BLaER1 (cell line): ENCODE measurements around the gene ALDH1A1.

Source experiments
- H3K27ac ChIP-seq: shearing (Covaris generic); formaldehyde crosslinking; 2 replicates; pipeline ENCODE4 v1.8.1; 2022
- H3K27me3 ChIP-seq: shearing (Covaris generic); formaldehyde crosslinking; 2 replicates; pipeline ENCODE4 v1.8.1; 2022
- H3K36me3 ChIP-seq: shearing (Covaris generic); formaldehyde crosslinking; 2 replicates; pipeline ENCODE4 v1.8.1; 2022
- H3K4me1 ChIP-seq: shearing (Covaris generic); formaldehyde crosslinking; 2 replicates; pipeline ENCODE4 v1.8.1; 2022
- H3K4me2 ChIP-seq: shearing (Covaris generic); formaldehyde crosslinking; 2 replicates; pipeline ENCODE4 v1.8.1; 2022
- H3K4me3 ChIP-seq: shearing (Covaris generic); formaldehyde crosslinking; 2 replicates; pipeline ENCODE4 v1.8.1; 2022
- H3K9ac ChIP-seq: shearing (Covaris generic); formaldehyde crosslinking; 2 replicates; pipeline ENCODE4 v1.8.1; 2022
- H3K9me3 ChIP-seq: shearing (Covaris generic); formaldehyde crosslinking; 2 replicates; pipeline ENCODE4 v1.8.1; 2022
- H4K20me1 ChIP-seq: shearing (Covaris generic); formaldehyde crosslinking; 2 replicates; pipeline ENCODE4 v1.8.1; 2022
- Cebpa-rat ChIP-seq: shearing (Covaris generic); IDR thresholded peaks from 2 replicates; pipeline ENCODE4 v1.8.1; 2022

Gene ALDH1A1

GRCh38 chr9:72858089-72858912 is 94.6 kb downstream of the ALDH1A1 start:
- Histone ChIP-seq H3K36me3 (no peaks in the 10 kb centered on the region), H3K4me2 (no peak overlapping the region), H3K9ac (no peak overlapping the region), H3K4me1 (no peaks in the 10 kb centered on the region), H3K4me3 (no peak overlapping the region), H4K20me1 (no peaks in the 10 kb centered on the region), H3K27me3 (no peaks in the 10 kb centered on the region), H3K9me3 (no peaks in the 10 kb centered on the region), H3K27ac (no peak overlapping the region)
- TF ChIP-seq Cebpa-rat: no peak

- Histone ChIP-seq H3K4me2 (no peak overlapping the region), H3K4me1 (no peaks in the 10 kb centered on the region), H3K4me3 (no peak overlapping the region), H3K27ac (no peak overlapping the region), H4K20me1 (no peaks in the 10 kb centered on the region), H3K27me3 (no peaks in the 10 kb centered on the region), H3K36me3 (no peaks in the 10 kb centered on the region), H3K9ac (no peak overlapping the region), H3K9me3 (no peaks in the 10 kb centered on the region)
- TF ChIP-seq Cebpa-rat: no peak
These were observed 95.2 kb downstream of the ALDH1A1 start for GRCh38 chr9:72857624-72857996.

- Histone ChIP-seq H3K4me2 (no peak overlapping the region), H3K27ac (no peak overlapping the region), H3K9me3 (no peaks in the 10 kb centered on the region)
These were observed 95.8 kb downstream of the ALDH1A1 start for GRCh38 chr9:72856972-72857623.

GRCh38 chr9:72855890-72856523 is 96.8 kb downstream of the ALDH1A1 start:
- H4K20me1 ChIP-seq: no peaks in the 10 kb centered on the region
- H3K27ac ChIP-seq: no peak overlapping the region
- no peak overlapping the region for H3K4me2 ChIP-seq
- no peak overlapping the region for H3K9ac ChIP-seq
- TF ChIP-seq Cebpa-rat: no peak
- H3K4me3 ChIP-seq: no peak overlapping the region
- H3K36me3 ChIP-seq: no peaks in the 10 kb centered on the region
- H3K27me3 ChIP-seq: no peaks in the 10 kb centered on the region
- no peaks in the 10 kb centered on the region for H3K4me1 ChIP-seq
- peaks cover under 1% of the 10 kb centered on the region; the same call in 1 of the 2 replicates for H3K9me3 ChIP-seq

More at GRCh38 chr9:72856972-72857623, 95.8 kb downstream of the ALDH1A1 start:
- Histone ChIP-seq H3K9ac (no peak overlapping the region), H3K4me3 (no peak overlapping the region), H3K4me1 (no peaks in the 10 kb centered on the region), H3K36me3 (no peaks in the 10 kb centered on the region), H3K27me3 (no peaks in the 10 kb centered on the region), H4K20me1 (no peaks in the 10 kb centered on the region)
- TF ChIP-seq Cebpa-rat: no peak

- no peak overlapping the region for H3K27ac ChIP-seq
- H4K20me1 ChIP-seq: no peaks in the 10 kb centered on the region
- no peak overlapping the region for H3K9ac ChIP-seq
- no peak overlapping the region for H3K4me3 ChIP-seq
- no peak overlapping the region for H3K4me2 ChIP-seq
- no peaks in the 10 kb centered on the region for H3K4me1 ChIP-seq
- H3K9me3 ChIP-seq: peaks cover 3% of the 10 kb centered on the region; the same call in 1 of the 2 replicates
- H3K36me3 ChIP-seq: no peaks in the 10 kb centered on the region
- H3K27me3 ChIP-seq: no peaks in the 10 kb centered on the region
- TF ChIP-seq Cebpa-rat: no peak
These were observed 97.5 kb downstream of the ALDH1A1 start for GRCh38 chr9:72855321-72855720.
